HepG2 (cell line): Measurements from ENCODE around the gene ZKSCAN1. TPM values are rescaled to one million over a fixed set of nuclear protein-coding genes. Genes with fewer than 3 reads are reported as not detected.

Experiments used
- AKAP8 ChIP-seq: sonication (generic); formaldehyde crosslinking; IDR thresholded peaks from 2 replicates; pipeline ENCODE4 v1.5.1; 2020; ENCODE audit warnings: mild to moderate bottlenecking, missing genetic modification reagents
- ASH2L ChIP-seq: fragments of 300-600, 200-600 bp; sonication (generic); IDR thresholded peaks from 2 replicates; pipeline ENCODE4 v1.7.0; 2017; ENCODE audit warnings: low read depth, mild to moderate bottlenecking, moderate library complexity, mixed read lengths, low read length; ENCODE audit not compliant: insufficient read length
- CBFB ChIP-seq: sonication (generic); formaldehyde crosslinking; IDR thresholded peaks from 2 replicates; pipeline ENCODE4 v1.4.0; 2020; ENCODE audit warnings: missing genetic modification reagents
- DMAP1 ChIP-seq: IDR thresholded peaks from 2 replicates; pipeline ENCODE4 v1.6.1; 2016
- ELF3 ChIP-seq: IDR thresholded peaks from 2 replicates; pipeline ENCODE4 v1.6.1; 2016; ENCODE audit warnings: missing genetic modification reagents, missing compliant biosample characterization
- GATAD2A ChIP-seq: IDR thresholded peaks from 2 replicates; pipeline ENCODE4 v1.6.1; 2016
- KAT8 ChIP-seq: IDR thresholded peaks from 2 replicates; pipeline ENCODE4 v1.6.1; 2016; ENCODE audit warnings: missing genetic modification reagents, missing compliant biosample characterization
- MED1 ChIP-seq: sonication (generic); formaldehyde crosslinking; IDR thresholded peaks from 2 replicates; pipeline ENCODE4 v1.4.0; 2020; ENCODE audit warnings: missing genetic modification reagents
- MYNN ChIP-seq: sonication (generic); formaldehyde crosslinking; IDR thresholded peaks from 2 replicates; pipeline ENCODE4 v1.4.0; 2020; ENCODE audit warnings: mild to moderate bottlenecking, low read depth, missing genetic modification reagents
- NBN ChIP-seq: fragments of 450-650 bp; conservative IDR thresholded peaks from 2 replicates; pipeline ENCODE4 v1.6.1; 2017
- NCOR1 ChIP-seq: fragments of 200-600 bp; sonication (generic); IDR thresholded peaks from 2 replicates; pipeline ENCODE4 v1.7.0; 2017; ENCODE audit warnings: antibody characterized with exemption, low read length, borderline replicate concordance
- NFKBIZ ChIP-seq: IDR thresholded peaks from 2 replicates; pipeline ENCODE4 v1.6.1; 2018; ENCODE audit warnings: missing genetic modification reagents, missing compliant biosample characterization
- POGZ ChIP-seq: sonication (generic); formaldehyde crosslinking; IDR thresholded peaks from 2 replicates; pipeline ENCODE4 v1.4.0; 2020; ENCODE audit warnings: mild to moderate bottlenecking, missing genetic modification reagents
- RARA ChIP-seq: IDR thresholded peaks from 2 replicates; pipeline ENCODE4 v1.6.1; 2016; ENCODE audit warnings: missing genetic modification reagents, missing compliant biosample characterization
- RORA ChIP-seq: sonication (generic); formaldehyde crosslinking; IDR thresholded peaks from 2 replicates; pipeline ENCODE4 v1.5.0; 2020; ENCODE audit warnings: mild to moderate bottlenecking, missing genetic modification reagents, moderate library complexity
- RXRB ChIP-seq: IDR thresholded peaks from 2 replicates; pipeline ENCODE4 v1.6.1; 2016; ENCODE audit warnings: borderline replicate concordance, missing genetic modification reagents, missing compliant biosample characterization
- TMF1 ChIP-seq: sonication (generic); formaldehyde crosslinking; IDR thresholded peaks from 2 replicates; pipeline ENCODE4 v1.8.1; 2022; ENCODE audit warnings: low read depth, missing genetic modification reagents
- TOPORS ChIP-seq: sonication (generic); formaldehyde crosslinking; IDR thresholded peaks from 2 replicates; pipeline ENCODE4 v1.8.0; 2023; ENCODE audit warnings: mild to moderate bottlenecking, missing genetic modification reagents
- ZMAT3 ChIP-seq: sonication (generic); formaldehyde crosslinking; conservative IDR thresholded peaks from 2 replicates; pipeline ENCODE4 v1.7.0; 2021; ENCODE audit warnings: missing genetic modification reagents
- ZNF282 ChIP-seq: fragments of 450-650 bp; IDR thresholded peaks from 2 replicates; pipeline ENCODE4 v1.6.1; 2018; ENCODE audit not compliant: partially characterized antibody
- ZNF552 ChIP-seq: sonication (generic); formaldehyde crosslinking; IDR thresholded peaks from 2 replicates; pipeline ENCODE4 v1.9.0; 2022; ENCODE audit warnings: missing genetic modification reagents, mild to moderate bottlenecking, borderline replicate concordance
- ZNF615 ChIP-seq: sonication (generic); formaldehyde crosslinking; IDR thresholded peaks from 2 replicates; pipeline ENCODE4 v1.5.0; 2020; ENCODE audit warnings: mild to moderate bottlenecking, missing genetic modification reagents, borderline replicate concordance
- ZNF720 ChIP-seq: sonication (generic); formaldehyde crosslinking; IDR thresholded peaks from 2 replicates; pipeline ENCODE4 v1.4.0; 2020; ENCODE audit warnings: missing genetic modification reagents
- ZNF839 ChIP-seq: sonication (generic); formaldehyde crosslinking; IDR thresholded peaks from 2 replicates; pipeline ENCODE4 v1.4.0; 2020; ENCODE audit warnings: missing genetic modification reagents, mild to moderate bottlenecking, borderline replicate concordance
- polyA plus RNA-seq, 8 experiments: library from polyadenylated mRNA; depleted of rRNA in 3 of 8; stranded (reverse) in 7 of 8; unstranded in 1 of 8; fragments of >200 nt; fragmentation: Illumina TruSeq in 4 of 8; extraction: Trizol in 4 of 8; gene quantifications; 2 replicates each; pipeline versions ENCODE4 v1.2.1 to v1.2.3, GENCODE V29; 2011 to 2016; ENCODE audit warnings: low read depth in 4 of 8, missing spikeins in 1 of 8, mixed read lengths in 1 of 8; ENCODE audit not compliant: insufficient read depth in 1 of 8
- total RNA-seq, 5 experiments: library from RNA; depleted of rRNA; stranded (reverse); fragments of >200 nt; fragmentation: Illumina TruSeq; extraction: Trizol; gene quantifications; 2 replicates each; pipeline ENCODE4 v1.2.3, GENCODE V29; 2016; ENCODE audit warnings: low read depth in 1 of 5
- TF ChIP-seq, protein P1 (sequence below), 2 experiments: IDR thresholded peaks; 2 replicates each; pipeline ENCODE4 v1.6.1; 2011 to 2012; ENCODE audit warnings: low read length in 2 of 2, borderline replicate concordance in 1 of 2, low read depth in 1 of 2, mild to moderate bottlenecking in 1 of 2, moderate library complexity in 1 of 2
- TF ChIP-seq, protein P2 (sequence below): IDR thresholded peaks from 2 replicates; pipeline ENCODE4 v1.6.1; 2016; ENCODE audit warnings: mild to moderate bottlenecking
- TF ChIP-seq, protein P3 (sequence below): IDR thresholded peaks from 2 replicates; pipeline ENCODE4 v1.6.1; 2018; ENCODE audit warnings: missing genetic modification reagents, mild to moderate bottlenecking, missing compliant biosample characterization

The ZKSCAN1 gene
- total and polyA plus RNA-seq, 2 of the 13 experiments (the other 11 are each of a cell fraction or from before 2014, with no cell fraction given): 46.4 to 60.6 TPM

DNA sequence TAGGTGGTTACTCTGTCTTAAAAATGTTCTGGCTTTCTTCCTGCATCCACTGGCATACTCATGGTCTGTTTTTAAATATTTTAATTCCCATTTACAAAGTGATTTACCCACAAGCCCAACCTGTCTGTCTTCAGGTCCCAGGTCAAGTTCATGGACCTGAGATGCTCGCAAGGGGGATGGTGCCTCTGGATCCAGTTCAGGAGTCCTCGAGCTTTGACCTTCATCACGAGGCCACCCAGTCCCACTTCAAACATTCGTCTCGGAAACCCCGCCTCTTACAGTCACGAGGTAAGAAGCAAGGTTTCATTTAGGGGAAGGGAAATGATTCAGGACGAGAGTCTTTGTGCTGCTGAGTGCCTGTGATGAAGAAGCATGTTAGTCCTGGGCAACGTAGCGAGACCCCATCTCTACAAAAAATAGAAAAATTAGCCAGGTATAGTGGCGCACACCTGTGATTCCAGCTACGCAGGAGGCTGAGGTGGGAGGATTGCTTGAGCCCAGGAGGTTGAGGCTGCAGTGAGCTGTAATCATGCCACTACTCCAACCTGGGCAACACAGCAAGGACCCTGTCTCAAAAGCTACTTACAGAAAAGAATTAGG lies 8.7 kb downstream of the ZKSCAN1 start (continued):
- TF ChIP-seq, protein P1, sequence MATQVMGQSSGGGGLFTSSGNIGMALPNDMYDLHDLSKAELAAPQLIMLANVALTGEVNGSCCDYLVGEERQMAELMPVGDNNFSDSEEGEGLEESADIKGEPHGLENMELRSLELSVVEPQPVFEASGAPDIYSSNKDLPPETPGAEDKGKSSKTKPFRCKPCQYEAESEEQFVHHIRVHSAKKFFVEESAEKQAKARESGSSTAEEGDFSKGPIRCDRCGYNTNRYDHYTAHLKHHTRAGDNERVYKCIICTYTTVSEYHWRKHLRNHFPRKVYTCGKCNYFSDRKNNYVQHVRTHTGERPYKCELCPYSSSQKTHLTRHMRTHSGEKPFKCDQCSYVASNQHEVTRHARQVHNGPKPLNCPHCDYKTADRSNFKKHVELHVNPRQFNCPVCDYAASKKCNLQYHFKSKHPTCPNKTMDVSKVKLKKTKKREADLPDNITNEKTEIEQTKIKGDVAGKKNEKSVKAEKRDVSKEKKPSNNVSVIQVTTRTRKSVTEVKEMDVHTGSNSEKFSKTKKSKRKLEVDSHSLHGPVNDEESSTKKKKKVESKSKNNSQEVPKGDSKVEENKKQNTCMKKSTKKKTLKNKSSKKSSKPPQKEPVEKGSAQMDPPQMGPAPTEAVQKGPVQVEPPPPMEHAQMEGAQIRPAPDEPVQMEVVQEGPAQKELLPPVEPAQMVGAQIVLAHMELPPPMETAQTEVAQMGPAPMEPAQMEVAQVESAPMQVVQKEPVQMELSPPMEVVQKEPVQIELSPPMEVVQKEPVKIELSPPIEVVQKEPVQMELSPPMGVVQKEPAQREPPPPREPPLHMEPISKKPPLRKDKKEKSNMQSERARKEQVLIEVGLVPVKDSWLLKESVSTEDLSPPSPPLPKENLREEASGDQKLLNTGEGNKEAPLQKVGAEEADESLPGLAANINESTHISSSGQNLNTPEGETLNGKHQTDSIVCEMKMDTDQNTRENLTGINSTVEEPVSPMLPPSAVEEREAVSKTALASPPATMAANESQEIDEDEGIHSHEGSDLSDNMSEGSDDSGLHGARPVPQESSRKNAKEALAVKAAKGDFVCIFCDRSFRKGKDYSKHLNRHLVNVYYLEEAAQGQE (IDR thresholded peaks at IDR 0.05; ENCODE audit: borderline replicate concordance in 1 of 2, low read depth in 1 of 2, low read length in 2 of 2): peak in 1 of 2 experiments; percentile 63; a peak in 1 of 4 replicates
- TF ChIP-seq RORA (CRISPR knock-in tag) (no peak), ZNF720 (CRISPR knock-in tag) (no peak), GATAD2A (CRISPR knock-in tag) (peak; percentile 76), KAT8 (peak; percentile 24; the same call in 1 of the 2 replicates), RARA (CRISPR knock-in tag) (peak; percentile 96), DMAP1 (CRISPR knock-in tag) (peak; percentile 49; the same call in 1 of the 2 replicates), AKAP8 (CRISPR knock-in tag) (0 out of 2 replicates have a peak, but pooled peaks have one; percentile 19), ASH2L (no peak), NBN (no peak), MYNN (CRISPR knock-in tag) (no peak), ZNF839 (no peak), TMF1 (CRISPR knock-in tag) (0 out of 2 replicates have a peak, but pooled peaks have one; percentile 37), MED1 (peak; percentile 71), NCOR1 (peak; percentile 90), ELF3 (CRISPR knock-in tag) (peak; percentile 41), RXRB (CRISPR knock-in tag) (peak; percentile 90), POGZ (CRISPR knock-in tag) (peak; percentile 77), NFKBIZ (CRISPR knock-in tag) (0 out of 2 replicates have a peak, but pooled peaks have one; percentile 26), ZNF282 (no peak), ZMAT3 (CRISPR knock-in tag) (no peak), ZNF615 (no peak), CBFB (CRISPR knock-in tag) (0 out of 2 replicates have a peak, but pooled peaks have one; percentile 18), ZNF552 (no peak), TOPORS (CRISPR knock-in tag) (no peak)
- TF ChIP-seq, protein P2, sequence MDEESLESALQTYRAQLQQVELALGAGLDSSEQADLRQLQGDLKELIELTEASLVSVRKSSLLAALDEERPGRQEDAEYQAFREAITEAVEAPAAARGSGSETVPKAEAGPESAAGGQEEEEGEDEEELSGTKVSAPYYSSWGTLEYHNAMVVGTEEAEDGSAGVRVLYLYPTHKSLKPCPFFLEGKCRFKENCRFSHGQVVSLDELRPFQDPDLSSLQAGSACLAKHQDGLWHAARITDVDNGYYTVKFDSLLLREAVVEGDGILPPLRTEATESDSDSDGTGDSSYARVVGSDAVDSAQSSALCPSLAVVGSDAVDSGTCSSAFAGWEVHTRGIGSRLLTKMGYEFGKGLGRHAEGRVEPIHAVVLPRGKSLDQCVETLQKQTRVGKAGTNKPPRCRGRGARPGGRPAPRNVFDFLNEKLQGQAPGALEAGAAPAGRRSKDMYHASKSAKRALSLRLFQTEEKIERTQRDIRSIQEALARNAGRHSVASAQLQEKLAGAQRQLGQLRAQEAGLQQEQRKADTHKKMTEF (CRISPR knock-in tag): peak; percentile 52; the same call in 1 of the 2 replicates
- TF ChIP-seq, protein P3, sequence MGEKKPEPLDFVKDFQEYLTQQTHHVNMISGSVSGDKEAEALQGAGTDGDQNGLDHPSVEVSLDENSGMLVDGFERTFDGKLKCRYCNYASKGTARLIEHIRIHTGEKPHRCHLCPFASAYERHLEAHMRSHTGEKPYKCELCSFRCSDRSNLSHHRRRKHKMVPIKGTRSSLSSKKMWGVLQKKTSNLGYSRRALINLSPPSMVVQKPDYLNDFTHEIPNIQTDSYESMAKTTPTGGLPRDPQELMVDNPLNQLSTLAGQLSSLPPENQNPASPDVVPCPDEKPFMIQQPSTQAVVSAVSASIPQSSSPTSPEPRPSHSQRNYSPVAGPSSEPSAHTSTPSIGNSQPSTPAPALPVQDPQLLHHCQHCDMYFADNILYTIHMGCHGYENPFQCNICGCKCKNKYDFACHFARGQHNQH (CRISPR knock-in tag): 0 out of 2 replicates have a peak, but pooled peaks have one; percentile 35
